Liver (tissue), 9 donors: ENCODE results near the gene OR8D2. TPM values are rescaled to one million over a fixed set of nuclear protein-coding genes. Genes with fewer than 3 reads are reported as not detected.

ENCODE experiments used
- DNase-seq: peaks from one replicate; pipeline ENCODE4 v3.0.0-alpha.2; 2017; ENCODE audit warnings: low spot score
- H3K27ac ChIP-seq, 2 donors: one replicate each; pipeline ENCODE4 v1.7.0; 2013; ENCODE audit warnings: inconsistent platforms in 2 of 2, low read length in 2 of 2, control low read depth in 1 of 2, low read depth in 1 of 2, mild to moderate bottlenecking in 1 of 2
- H3K27me3 ChIP-seq, 4 donors: one replicate each; pipeline versions ENCODE4 v1.6.1 to v1.7.0; 2013; ENCODE audit warnings: low read length in 3 of 4, inconsistent platforms in 1 of 4, mild to moderate bottlenecking in 1 of 4, moderate library complexity in 1 of 4; ENCODE audit not compliant: control insufficient read depth in 4 of 4, insufficient read depth in 4 of 4
- H3K36me3 ChIP-seq, 4 donors: one replicate each; pipeline versions ENCODE4 v1.6.1 to v1.7.0; 2013; ENCODE audit warnings: low read length in 3 of 4, mild to moderate bottlenecking in 3 of 4, low read depth in 1 of 4, moderate library complexity in 1 of 4; ENCODE audit not compliant: control insufficient read depth in 4 of 4, insufficient read depth in 3 of 4
- H3K4me1 ChIP-seq, 4 donors: one replicate each; pipeline versions ENCODE4 v1.6.1 to v1.7.0; 2013; ENCODE audit warnings: low read length in 3 of 4, mild to moderate bottlenecking in 3 of 4, moderate library complexity in 1 of 4; ENCODE audit not compliant: control insufficient read depth in 4 of 4, insufficient read depth in 4 of 4
- H3K4me3 ChIP-seq, 3 donors: one replicate each; pipeline versions ENCODE4 v1.6.1 to v1.7.0; 2013; ENCODE audit warnings: low read length in 3 of 3, control low read depth in 1 of 3, low read depth in 1 of 3, mild to moderate bottlenecking in 1 of 3
- H3K9ac ChIP-seq, 2 donors: one replicate each; pipeline ENCODE4 v1.7.0; 2013; ENCODE audit warnings: low read length in 2 of 2, mild to moderate bottlenecking in 2 of 2, moderate library complexity in 2 of 2, control low read depth in 1 of 2, low read depth in 1 of 2
- H3K9me3 ChIP-seq, 4 donors: one replicate each; pipeline versions ENCODE4 v1.6.1 to v1.7.0; 2013; ENCODE audit warnings: low read length in 3 of 4; ENCODE audit not compliant: control insufficient read depth in 4 of 4
- EGR1 ChIP-seq, 2 donors: IDR thresholded peaks; 2 replicates each; pipeline ENCODE4 v1.6.1; 2016 to 2018; ENCODE audit warnings: antibody characterized with exemption in 2 of 2, low read depth in 2 of 2
- FOXA1 ChIP-seq: IDR thresholded peaks from 2 replicates; pipeline ENCODE4 v1.6.1; 2016; ENCODE audit warnings: antibody characterized with exemption
- HNF4A ChIP-seq, 2 donors: conservative IDR thresholded peaks; 2 replicates each; pipeline ENCODE4 v1.6.1; 2016; ENCODE audit warnings: antibody characterized with exemption in 2 of 2, mild to moderate bottlenecking in 2 of 2
- HNF4G ChIP-seq: IDR thresholded peaks from 2 replicates; pipeline ENCODE4 v1.6.1; 2016; ENCODE audit warnings: antibody characterized with exemption
- RAD21 ChIP-seq, 2 donors: IDR thresholded peaks; 2 replicates each; pipeline ENCODE4 v1.6.1; 2016; ENCODE audit warnings: antibody characterized with exemption in 2 of 2, mild to moderate bottlenecking in 2 of 2
- RXRA ChIP-seq, 2 donors: IDR thresholded peaks; 2 replicates each; pipeline ENCODE4 v1.6.1; 2017 to 2018; ENCODE audit warnings: antibody characterized with exemption in 2 of 2, mild to moderate bottlenecking in 1 of 2
- SP1 ChIP-seq: IDR thresholded peaks from 2 replicates; pipeline ENCODE4 v1.6.1; 2018; ENCODE audit warnings: antibody characterized with exemption, mild to moderate bottlenecking
- TAF1 ChIP-seq: conservative IDR thresholded peaks from 2 replicates; pipeline ENCODE4 v1.6.1; 2016; ENCODE audit warnings: antibody characterized with exemption, mild to moderate bottlenecking
- YY1 ChIP-seq: IDR thresholded peaks from 2 replicates; pipeline ENCODE4 v1.6.1; 2016; ENCODE audit warnings: antibody characterized with exemption, mild to moderate bottlenecking
- WGBS: extraction: QIAGEN DNeasy Blood & Tissue Kit; methylation state at CpG from one replicate; pipeline ENCODE4 v1.1.7; 2013; 5-methylcytosine and 5-hydroxymethylcytosine counted together
- polyA plus RNA-seq, 2 donors: library from polyadenylated mRNA; stranded (reverse) in 1 of 2; unstranded in 1 of 2; fragments of 200-250 nt in 1 of 2; fragments of >200 nt in 1 of 2; fragmentation: Nextera tagmentation in 1 of 2; extraction: Ambion mirVana in 1 of 2; gene quantifications; one replicate each; pipeline versions ENCODE4 v1.2.1 to v1.2.3, GENCODE V29; 2013 to 2015
- total RNA-seq, 2 donors: library from RNA; depleted of rRNA; stranded (reverse); fragments of >200 nt; gene quantifications; one replicate each; pipeline ENCODE4 v1.2.3, GENCODE V29; 2014
- TF ChIP-seq, protein P1 (sequence below): fragments of 150-350 bp; IDR thresholded peaks from 2 replicates; pipeline ENCODE4 v1.5.1; 2017; ENCODE audit warnings: improper control_type of control experiment, low read depth, low read length; ENCODE audit not compliant: missing input control
- TF ChIP-seq, protein P2 (sequence below): IDR thresholded peaks from 2 replicates; pipeline ENCODE4 v1.6.1; 2016; ENCODE audit warnings: antibody characterized with exemption
- TF ChIP-seq, protein P3 (sequence below): IDR thresholded peaks from 2 replicates; pipeline ENCODE4 v1.6.1; 2016; ENCODE audit warnings: antibody characterized with exemption, mild to moderate bottlenecking
- TF ChIP-seq, protein P4 (sequence below): IDR thresholded peaks from 2 replicates; pipeline ENCODE4 v1.6.1; 2016; ENCODE audit warnings: antibody characterized with exemption
- donor health status: healthy.
- donor health status: healthy.
- donor health status: healthy.
- donor health status: healthy.
- donor health status: healthy.

The OR8D2 gene, protein sequence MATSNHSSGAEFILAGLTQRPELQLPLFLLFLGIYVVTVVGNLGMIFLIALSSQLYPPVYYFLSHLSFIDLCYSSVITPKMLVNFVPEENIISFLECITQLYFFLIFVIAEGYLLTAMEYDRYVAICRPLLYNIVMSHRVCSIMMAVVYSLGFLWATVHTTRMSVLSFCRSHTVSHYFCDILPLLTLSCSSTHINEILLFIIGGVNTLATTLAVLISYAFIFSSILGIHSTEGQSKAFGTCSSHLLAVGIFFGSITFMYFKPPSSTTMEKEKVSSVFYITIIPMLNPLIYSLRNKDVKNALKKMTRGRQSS
- total RNA-seq (not detected), polyA plus RNA-seq (not detected)

DNA sequence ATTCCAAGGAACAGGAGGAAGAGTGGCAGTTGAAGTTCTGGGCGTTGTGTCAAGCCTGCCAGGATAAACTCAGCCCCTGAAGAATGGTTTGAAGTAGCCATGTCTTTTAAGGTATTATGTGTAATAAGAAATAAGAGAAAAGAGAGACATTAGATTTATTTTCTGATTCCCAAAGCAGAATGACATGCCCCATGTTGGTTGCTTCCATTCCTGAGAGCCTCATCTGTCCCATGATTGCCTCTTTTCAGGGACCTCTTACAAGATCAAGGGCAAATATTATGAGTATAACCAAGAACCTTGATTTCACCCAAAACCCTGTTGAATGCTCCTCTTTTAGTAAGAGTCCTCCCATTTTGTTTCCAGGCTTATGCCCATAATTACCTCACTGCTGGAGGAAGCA is at the start of gene OR8D2:
Gene OR8D2 (minus strand): TSS at position 101 of the 400 bp plus-strand sequence. CDS start 0 bp downstream, at position 101.
- TF ChIP-seq YY1 (no peak), HNF4G (no peak), FOXA1 (no peak), RAD21 (IDR thresholded peaks at IDR 0.05) (no peak), SP1 (no peak)
- TF ChIP-seq, protein P1, sequence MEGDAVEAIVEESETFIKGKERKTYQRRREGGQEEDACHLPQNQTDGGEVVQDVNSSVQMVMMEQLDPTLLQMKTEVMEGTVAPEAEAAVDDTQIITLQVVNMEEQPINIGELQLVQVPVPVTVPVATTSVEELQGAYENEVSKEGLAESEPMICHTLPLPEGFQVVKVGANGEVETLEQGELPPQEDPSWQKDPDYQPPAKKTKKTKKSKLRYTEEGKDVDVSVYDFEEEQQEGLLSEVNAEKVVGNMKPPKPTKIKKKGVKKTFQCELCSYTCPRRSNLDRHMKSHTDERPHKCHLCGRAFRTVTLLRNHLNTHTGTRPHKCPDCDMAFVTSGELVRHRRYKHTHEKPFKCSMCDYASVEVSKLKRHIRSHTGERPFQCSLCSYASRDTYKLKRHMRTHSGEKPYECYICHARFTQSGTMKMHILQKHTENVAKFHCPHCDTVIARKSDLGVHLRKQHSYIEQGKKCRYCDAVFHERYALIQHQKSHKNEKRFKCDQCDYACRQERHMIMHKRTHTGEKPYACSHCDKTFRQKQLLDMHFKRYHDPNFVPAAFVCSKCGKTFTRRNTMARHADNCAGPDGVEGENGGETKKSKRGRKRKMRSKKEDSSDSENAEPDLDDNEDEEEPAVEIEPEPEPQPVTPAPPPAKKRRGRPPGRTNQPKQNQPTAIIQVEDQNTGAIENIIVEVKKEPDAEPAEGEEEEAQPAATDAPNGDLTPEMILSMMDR, result no peak
- H3K4me1 ChIP-seq, result no peaks in the 10 kb centered on the region
- no peaks in the 10 kb centered on the region for H3K9me3 ChIP-seq
- H3K27ac ChIP-seq, result no peak within 1 kb of the TSS
- no peak within 1 kb of the TSS for H3K4me3 ChIP-seq
- H3K27me3 ChIP-seq, result peaks cover 0 to 16% (median 0%) of the 10 kb centered on the region in 4 donors
- DNase-seq, result no peak
- 44% methylated on average over 1 of the region's 1 CpG for WGBS
- no peaks in the 10 kb centered on the region for H3K36me3 ChIP-seq
- no peak within 1 kb of the TSS for H3K9ac ChIP-seq

DNA sequence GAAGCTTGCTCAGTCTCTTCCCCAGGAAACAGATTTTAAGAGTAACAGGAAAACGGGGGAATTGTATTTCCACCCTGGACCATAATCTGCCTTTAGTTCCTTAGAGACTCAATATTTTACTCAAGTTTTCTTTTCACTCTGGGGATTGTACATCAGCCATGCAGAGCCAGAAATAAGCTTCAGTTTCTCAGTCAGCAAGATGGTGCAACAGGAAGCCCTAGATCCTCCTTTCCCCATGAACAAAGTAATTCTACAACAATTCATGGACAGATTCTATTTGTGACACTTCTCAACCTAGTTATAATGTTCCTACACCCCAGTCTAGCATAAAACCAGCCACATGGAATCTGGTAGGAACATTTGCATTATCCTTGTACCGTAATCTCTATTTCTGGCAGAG is 39.6 kb upstream of the OR8D2 start:
- no peaks in the 10 kb centered on the region for H3K36me3 ChIP-seq

More for the DNA sequence above, 39.6 kb upstream of the OR8D2 start:
- H3K27ac ChIP-seq, result no peak overlapping the region
- TF ChIP-seq SP1 (no peak), TAF1 (no peak), RAD21 (IDR thresholded peaks at IDR 0.05) (no peak), HNF4A (conservative IDR thresholded peaks at IDR 0.05) (no peak), EGR1 (IDR thresholded peaks at IDR 0.05; ENCODE audit: low read depth in 2 of 2) (no peak), FOXA1 (no peak), YY1 (no peak), HNF4G (no peak), RXRA (IDR thresholded peaks at IDR 0.05) (no peak)
- TF ChIP-seq, protein P2, sequence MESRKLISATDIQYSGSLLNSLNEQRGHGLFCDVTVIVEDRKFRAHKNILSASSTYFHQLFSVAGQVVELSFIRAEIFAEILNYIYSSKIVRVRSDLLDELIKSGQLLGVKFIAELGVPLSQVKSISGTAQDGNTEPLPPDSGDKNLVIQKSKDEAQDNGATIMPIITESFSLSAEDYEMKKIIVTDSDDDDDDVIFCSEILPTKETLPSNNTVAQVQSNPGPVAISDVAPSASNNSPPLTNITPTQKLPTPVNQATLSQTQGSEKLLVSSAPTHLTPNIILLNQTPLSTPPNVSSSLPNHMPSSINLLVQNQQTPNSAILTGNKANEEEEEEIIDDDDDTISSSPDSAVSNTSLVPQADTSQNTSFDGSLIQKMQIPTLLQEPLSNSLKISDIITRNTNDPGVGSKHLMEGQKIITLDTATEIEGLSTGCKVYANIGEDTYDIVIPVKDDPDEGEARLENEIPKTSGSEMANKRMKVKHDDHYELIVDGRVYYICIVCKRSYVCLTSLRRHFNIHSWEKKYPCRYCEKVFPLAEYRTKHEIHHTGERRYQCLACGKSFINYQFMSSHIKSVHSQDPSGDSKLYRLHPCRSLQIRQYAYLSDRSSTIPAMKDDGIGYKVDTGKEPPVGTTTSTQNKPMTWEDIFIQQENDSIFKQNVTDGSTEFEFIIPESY, result no peak
- TF ChIP-seq, protein P3, sequence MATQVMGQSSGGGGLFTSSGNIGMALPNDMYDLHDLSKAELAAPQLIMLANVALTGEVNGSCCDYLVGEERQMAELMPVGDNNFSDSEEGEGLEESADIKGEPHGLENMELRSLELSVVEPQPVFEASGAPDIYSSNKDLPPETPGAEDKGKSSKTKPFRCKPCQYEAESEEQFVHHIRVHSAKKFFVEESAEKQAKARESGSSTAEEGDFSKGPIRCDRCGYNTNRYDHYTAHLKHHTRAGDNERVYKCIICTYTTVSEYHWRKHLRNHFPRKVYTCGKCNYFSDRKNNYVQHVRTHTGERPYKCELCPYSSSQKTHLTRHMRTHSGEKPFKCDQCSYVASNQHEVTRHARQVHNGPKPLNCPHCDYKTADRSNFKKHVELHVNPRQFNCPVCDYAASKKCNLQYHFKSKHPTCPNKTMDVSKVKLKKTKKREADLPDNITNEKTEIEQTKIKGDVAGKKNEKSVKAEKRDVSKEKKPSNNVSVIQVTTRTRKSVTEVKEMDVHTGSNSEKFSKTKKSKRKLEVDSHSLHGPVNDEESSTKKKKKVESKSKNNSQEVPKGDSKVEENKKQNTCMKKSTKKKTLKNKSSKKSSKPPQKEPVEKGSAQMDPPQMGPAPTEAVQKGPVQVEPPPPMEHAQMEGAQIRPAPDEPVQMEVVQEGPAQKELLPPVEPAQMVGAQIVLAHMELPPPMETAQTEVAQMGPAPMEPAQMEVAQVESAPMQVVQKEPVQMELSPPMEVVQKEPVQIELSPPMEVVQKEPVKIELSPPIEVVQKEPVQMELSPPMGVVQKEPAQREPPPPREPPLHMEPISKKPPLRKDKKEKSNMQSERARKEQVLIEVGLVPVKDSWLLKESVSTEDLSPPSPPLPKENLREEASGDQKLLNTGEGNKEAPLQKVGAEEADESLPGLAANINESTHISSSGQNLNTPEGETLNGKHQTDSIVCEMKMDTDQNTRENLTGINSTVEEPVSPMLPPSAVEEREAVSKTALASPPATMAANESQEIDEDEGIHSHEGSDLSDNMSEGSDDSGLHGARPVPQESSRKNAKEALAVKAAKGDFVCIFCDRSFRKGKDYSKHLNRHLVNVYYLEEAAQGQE, result no peak
- TF ChIP-seq, protein P4, sequence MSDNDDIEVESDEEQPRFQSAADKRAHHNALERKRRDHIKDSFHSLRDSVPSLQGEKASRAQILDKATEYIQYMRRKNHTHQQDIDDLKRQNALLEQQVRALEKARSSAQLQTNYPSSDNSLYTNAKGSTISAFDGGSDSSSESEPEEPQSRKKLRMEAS, result no peak
- H3K4me1 ChIP-seq, result no peaks in the 10 kb centered on the region
- no peaks in the 10 kb centered on the region for H3K9me3 ChIP-seq
- no peaks in the 10 kb centered on the region for H3K27me3 ChIP-seq
- no peak overlapping the region for H3K9ac ChIP-seq
- no peak overlapping the region for H3K4me3 ChIP-seq
- no peak for DNase-seq
- 24% methylated on average over 2 of the region's 2 CpGs for WGBS
